ENCODE measurements around the gene CLMP.

CLMP gene

DNA sequence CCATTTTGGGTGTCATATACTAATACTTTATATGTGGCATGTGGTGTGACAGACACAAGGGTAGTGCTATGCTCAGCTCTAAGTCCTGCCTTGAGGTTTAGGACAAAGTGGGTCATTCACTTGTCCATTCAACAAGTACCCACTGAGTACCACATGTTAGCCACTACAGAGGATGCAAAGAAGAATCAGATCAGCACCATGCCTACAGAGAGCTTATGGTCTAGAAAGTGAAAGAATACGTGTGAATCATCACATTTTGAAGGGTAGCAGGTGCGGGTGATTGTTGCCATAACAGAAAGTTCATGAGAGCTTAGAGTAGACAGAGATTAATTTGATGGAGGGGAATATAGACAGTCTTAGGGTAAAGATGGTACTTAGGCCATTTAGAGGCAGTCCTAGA lies 18.3 kb downstream of the CLMP start:
- no peak for DNase-seq
- no peak for TF ChIP-seq POLR2A (IDR thresholded peaks at IDR 0.05; ENCODE audit: low read length)
- TF ChIP-seq GATA1 (IDR thresholded peaks at IDR 0.05; ENCODE audit: low read depth, low read length) = no peak

DNA sequence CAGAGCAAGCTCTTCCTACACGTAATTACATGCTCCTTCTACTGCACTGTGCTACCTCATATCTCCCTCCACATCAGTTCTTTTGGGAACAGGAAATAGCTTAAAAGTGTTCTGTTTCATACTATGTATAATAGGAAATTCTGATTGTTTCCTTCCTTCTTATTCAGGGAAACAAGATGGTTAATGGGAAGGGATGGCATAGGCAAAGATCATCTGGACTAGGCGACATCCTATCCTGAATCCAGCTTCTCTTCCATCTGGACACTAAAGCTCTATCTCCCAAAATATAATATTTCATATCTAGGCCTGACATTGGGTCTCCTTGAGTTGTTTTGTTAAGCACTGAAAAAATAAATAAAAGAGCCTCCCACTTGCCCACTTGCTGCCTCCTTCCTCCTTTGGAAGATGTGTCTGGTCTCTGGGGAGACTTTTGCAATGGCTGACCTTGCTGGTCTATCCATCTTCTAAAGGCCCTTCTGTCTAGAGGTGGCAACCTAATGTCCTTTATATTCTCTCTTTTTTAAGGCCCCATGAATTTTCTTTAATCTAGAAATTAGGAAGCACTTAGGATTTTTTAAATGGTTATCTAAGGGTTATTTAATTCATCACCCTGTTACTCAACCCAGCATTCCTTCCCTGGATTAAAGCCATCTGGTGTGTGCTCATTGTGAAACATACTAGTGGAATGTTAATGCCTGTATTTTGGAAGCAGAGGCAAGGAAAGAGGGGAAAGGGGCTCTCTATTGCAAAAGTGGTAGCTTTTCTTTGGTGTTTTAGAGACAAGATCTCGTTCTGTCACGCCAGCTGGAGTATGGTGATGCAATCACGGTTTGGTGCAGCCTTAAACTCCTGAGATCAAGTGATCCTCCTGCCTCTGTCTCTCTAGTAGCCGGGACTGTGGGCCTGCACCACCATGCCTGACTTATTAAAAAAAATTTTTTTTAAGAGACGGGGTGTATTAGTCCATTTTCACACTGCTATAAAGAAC lies 20.6 kb downstream of the CLMP start:
- TF ChIP-seq POLR2A (IDR thresholded peaks at IDR 0.05; ENCODE audit: low read length) = no peak
- no peak for TF ChIP-seq GATA1 (IDR thresholded peaks at IDR 0.05; ENCODE audit: low read depth, low read length)
- no peak for DNase-seq

DNA sequence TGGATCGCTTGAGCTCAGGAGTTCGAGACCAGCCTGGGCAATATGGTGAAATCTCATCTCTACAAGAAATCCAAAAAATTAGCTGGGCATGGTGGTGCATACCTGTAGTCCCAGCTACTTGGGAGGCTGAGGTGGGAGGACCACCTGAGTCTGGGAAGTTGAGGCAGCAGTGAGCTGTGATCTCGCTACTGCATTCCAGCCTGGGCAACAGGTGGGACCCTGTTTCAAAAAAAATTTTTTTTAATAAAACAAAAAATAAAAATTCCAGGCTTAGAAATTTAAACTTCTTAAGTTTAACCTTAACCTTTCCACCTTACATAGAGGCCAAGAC lies 21.2 kb downstream of the CLMP start:
- TF ChIP-seq GATA1 (IDR thresholded peaks at IDR 0.05; ENCODE audit: low read depth, low read length) = no peak
- no peak for TF ChIP-seq POLR2A (IDR thresholded peaks at IDR 0.05; ENCODE audit: low read length)
- DNase-seq = no peak

DNA sequence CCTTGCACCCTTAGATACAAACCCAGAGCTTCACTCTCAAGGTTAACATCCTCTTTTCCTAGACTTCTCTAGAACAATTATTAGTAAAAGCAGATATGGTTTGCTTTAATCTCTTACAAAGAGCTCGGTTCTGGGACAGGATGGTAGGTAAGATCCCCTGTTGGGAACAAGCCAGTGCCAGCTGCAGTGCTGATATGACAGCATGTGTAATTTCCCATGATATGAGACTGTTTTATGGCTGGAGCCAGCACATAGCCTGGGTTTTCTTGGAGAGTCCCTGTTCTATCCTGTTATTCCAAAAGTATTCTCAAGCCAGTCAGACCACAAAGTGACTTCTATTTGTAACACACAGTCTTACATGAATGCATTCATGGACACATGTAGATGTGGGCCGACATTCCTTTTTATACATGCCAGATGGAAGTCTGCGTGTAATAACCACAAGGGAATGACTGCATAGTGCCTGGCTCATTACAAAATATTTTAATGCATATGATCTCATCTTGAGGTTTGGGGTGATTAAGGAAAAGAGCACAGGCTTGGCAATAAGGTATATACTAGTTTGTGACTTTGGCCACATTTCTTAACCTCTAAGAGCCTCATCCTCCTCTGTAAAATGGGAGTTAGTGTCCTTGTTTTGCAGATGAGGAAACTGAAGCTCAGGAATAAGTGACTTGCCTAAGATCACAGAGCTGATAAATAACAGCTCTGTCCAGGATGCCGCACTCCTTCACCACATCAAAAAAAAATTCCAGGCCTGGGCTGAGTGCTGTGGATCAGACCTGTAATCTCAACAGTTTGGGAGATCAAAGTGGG lies 21.8 kb downstream of the CLMP start:
- no peak for DNase-seq
- TF ChIP-seq GATA1 (IDR thresholded peaks at IDR 0.05; ENCODE audit: low read depth, low read length) (no peak), POLR2A (IDR thresholded peaks at IDR 0.05; ENCODE audit: low read length) (no peak)

DNA sequence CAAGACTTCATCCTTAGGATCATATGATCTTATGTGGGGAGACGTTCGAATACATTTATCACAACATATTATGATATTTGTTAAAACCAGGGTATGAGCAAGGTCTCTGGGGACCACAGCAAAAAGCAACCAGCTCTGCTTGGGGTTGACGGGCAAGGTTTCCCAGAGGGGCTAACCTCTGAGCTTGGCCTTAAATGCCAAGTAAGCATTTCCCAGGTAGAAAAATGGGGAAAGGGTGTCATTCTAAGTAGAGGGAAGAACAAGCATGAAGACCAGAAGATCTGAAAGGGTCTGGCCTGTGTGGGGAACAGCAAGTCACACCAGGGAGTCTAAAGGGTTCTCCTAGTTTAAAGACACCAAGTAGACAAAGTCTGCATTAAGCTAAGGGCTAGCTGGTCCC lies 24.1 kb downstream of the CLMP start:
- no peak for TF ChIP-seq POLR2A (IDR thresholded peaks at IDR 0.05; ENCODE audit: low read length)
- no peak for DNase-seq

DNA sequence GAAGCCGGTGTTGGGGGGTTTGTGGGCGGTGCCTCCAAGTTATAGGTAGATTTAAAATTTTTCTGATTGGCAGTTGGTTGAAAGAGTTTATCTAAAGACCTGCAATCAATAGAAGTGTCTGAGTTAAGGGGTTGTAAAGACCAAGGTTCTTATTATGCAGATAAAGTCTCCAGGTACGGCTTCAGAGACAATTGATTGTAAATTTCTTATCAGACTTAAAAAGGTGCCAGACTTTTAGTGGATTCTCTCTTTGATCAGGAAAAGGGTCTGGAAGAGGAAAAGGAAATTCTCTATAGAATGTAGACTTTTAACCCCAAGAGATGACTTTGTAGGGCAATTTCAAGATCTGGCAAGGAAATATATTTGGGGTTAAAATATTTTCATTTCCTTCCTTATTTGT lies 25.2 kb downstream of the CLMP start:
- no peak for TF ChIP-seq POLR2A (IDR thresholded peaks at IDR 0.05; ENCODE audit: low read length)
- TF ChIP-seq GATA1 (IDR thresholded peaks at IDR 0.05; ENCODE audit: low read depth, low read length) = no peak
- DNase-seq = no peak

DNA sequence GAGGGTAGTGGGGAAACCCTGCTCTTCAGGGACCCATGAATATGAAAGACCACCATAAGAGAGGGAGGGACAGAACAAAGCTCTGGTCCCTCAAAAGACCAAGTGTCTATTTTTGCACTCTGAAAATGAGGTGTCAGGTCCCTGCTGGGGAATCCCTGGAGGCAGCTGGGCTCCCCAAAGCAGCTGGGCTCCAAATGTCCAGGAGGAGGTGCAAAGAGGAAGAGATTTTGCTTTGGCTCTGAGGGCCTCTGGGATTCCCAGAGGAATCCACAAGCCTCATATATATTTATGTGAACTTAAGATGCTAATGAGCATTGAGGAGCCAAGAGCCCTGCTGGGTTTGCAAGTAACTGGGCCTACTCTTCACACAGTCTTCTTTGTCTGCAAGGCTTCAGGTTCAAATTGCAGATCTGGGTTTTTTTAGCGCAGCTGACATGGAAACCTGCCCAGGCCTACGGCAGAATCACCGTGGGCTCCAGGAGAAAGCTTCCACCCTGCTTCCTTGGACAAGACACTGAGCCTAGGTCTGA lies 26.0 kb downstream of the CLMP start:
- TF ChIP-seq GATA1 (IDR thresholded peaks at IDR 0.05; ENCODE audit: low read depth, low read length) (no peak), POLR2A (IDR thresholded peaks at IDR 0.05; ENCODE audit: low read length) (no peak)
- no peak for DNase-seq

DNA sequence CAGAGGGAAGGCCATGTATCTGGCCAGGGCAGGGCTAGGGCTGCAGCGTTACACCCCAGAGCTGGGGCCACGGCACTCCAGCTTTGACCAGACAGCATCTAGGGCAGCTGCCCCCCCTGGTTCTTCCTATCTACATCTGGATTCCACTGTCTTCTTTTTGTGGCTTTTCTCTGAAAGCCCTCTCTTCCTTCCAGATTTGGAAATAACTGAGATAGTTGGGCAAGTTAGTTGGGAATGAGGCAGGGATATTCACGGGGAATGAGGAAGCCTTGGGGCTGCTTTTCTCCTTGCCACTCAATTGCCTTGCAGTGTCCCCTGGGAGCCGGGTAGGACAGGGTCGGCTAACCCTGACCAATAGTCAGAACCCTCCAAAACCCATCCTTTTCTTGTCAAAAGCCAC lies 26.8 kb downstream of the CLMP start:
- no peak for DNase-seq
- TF ChIP-seq GATA1 (IDR thresholded peaks at IDR 0.05; ENCODE audit: low read depth, low read length) (no peak), POLR2A (IDR thresholded peaks at IDR 0.05; ENCODE audit: low read length) (no peak)

DNA sequence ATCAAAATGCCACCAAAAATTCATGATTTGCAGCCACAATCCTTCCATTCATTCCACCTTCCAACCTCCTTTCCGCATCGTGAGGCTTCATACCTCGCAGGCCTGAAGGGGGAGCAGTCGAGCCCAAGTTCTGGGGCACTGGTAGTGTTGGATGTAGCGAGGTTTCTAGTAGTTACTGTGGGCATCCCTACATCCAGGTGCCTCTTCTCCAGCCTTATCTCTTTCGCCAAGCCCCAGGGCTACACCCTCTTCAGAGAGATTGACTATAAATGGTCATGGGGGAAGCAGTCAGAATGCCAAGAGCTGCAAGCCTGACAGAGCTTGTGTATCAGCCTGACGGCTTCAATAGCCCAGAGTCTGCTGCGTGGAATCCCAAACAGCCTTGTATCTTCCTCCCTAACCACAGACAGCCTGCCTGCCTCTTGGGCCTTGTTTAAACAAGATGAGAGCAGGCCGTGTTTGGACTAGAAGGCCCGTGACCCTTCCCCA lies 28.9 kb downstream of the CLMP start:
- no peak for TF ChIP-seq GATA1 (IDR thresholded peaks at IDR 0.05; ENCODE audit: low read depth, low read length)
- TF ChIP-seq POLR2A (IDR thresholded peaks at IDR 0.05; ENCODE audit: low read length) = no peak
- DNase-seq = peak in 1 of 2 experiments; percentile 11

DNA sequence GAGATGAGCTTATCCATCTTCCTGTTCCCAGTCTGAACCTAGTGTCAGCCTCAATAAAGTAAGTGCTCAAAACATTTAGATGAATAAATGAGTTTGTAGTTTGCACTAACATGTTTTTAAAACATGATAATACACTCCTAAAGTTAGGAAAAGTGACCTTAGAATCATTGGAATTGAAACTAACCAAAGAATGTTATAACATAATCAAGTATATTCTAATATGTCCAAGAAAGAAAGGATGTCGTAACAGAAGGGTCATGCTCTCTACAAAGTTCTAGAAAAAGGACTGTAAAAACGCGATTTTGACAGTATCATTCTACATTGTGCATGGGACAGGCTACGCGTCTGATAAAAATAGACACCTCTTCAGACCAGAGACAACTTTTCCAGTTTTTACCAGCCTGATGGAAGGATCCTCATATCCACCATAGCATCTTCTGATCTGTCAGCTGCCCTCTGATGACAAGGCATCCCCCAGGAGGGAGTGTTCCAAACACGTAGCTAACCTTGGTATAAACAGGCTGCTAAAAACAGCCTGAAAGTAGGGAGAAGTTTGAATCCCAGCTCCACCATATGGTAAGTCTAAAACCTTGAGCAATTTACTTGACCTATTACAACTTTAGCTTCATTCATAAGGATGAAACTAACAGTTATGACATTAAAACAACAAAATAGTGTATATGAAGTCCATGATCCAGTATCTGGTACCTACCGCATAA lies 30.2 kb downstream of the CLMP start:
- TF ChIP-seq GATA1 (IDR thresholded peaks at IDR 0.05; ENCODE audit: low read depth, low read length) (no peak), POLR2A (IDR thresholded peaks at IDR 0.05; ENCODE audit: low read length) (no peak)

DNA sequence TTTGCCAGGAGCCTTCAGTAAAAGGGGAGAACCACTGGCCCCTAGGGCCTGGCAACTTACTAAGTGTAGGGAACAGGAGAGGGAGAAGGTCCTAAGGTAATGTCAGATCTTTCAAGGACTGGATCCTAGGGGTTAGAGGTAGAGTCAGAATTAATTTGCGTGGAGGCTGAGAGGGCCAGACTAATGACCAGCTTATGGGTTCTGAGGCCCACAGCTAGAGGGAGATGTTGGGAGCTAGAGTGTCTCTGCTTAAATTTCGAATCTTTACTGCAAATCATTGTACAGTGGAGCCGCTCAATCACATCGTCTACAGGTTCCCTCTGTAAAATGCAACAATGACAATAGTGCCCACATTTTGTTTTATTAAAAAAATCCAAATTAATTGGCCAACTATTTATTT lies 31.4 kb downstream of the CLMP start:
- TF ChIP-seq GATA1 (IDR thresholded peaks at IDR 0.05; ENCODE audit: low read depth, low read length) (no peak), POLR2A (IDR thresholded peaks at IDR 0.05; ENCODE audit: low read length) (no peak)
- DNase-seq = no peak

More for the DNA sequence above, 30.2 kb downstream of the CLMP start:
- DNase-seq = no peak

DNA sequence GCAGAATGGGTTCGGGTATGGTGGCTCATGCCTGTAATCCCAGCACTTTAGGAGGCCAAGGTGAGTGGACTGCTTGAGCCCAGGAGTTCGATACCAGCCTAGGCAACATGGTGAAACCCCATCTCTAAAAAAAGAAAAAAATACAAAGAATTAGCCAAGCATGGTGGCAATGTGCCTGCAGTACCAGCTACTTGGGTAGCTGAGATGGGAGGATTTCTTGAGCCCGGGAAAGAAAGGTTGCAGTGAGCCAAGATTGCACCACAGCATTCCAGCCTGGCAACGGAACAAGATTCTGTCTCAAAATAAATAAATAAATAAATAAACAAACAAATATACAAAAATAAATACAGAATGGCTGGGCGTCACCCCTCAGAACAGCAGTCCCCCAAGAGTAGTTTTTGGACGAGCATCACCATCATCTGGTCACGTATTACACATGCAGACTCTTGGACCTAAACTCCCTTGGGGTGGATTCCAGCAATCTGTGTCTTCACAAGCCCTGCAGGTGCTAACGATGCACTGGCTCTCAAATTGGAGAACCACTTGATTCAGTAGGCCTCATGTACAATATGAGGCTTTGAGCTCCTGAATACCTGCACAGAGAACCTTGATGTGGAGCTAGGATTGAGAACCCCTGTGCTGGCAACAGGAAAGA lies 33.5 kb downstream of the CLMP start:
- no peak for TF ChIP-seq GATA1 (IDR thresholded peaks at IDR 0.05; ENCODE audit: low read depth, low read length)
- no peak for TF ChIP-seq POLR2A (IDR thresholded peaks at IDR 0.05; ENCODE audit: low read length)
- no peak for DNase-seq

DNA sequence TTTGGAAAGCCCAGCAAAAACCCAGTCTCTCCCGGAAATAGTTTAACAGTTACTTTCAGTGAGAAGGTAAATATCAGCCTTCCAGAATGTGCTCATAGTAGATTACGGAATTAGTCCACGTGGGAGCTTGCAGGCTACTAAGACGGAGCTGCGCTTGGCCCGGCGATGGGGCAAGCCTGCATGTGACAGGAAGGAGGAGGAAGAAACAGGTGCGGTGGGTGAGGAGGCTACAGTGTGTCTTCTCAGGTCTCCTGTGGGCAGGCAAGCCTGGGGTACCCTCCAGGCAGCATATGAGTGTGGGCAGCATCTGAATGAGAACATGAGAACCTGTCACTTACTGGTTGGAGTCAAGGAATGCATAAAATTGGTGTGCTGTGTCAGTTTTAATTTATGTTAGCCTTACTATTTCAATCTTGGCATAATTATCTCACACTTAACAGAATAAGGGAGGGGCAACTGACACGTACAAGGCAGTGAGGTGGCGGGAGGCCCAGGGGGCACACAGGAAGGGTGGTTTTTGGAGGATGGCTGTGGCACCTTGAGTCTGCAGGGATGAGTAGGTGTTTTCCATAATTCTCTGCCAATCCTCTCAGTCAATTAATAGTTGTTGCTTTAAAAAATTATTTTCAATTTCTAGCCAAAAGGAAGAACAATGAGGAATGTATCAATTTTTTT lies 35.7 kb downstream of the CLMP start:
- no peak for TF ChIP-seq POLR2A (IDR thresholded peaks at IDR 0.05; ENCODE audit: low read length)
- no peak for TF ChIP-seq GATA1 (IDR thresholded peaks at IDR 0.05; ENCODE audit: low read depth, low read length)
- no peak for DNase-seq
